ENCODE results near the gene KIAA0513. TPM values are rescaled to one million over a fixed set of nuclear protein-coding genes. Genes with fewer than 3 reads are reported as not detected.

The KIAA0513 gene
- total RNA-seq, 2 experiments from 2014 or later = 7.1 TPM

DNA sequence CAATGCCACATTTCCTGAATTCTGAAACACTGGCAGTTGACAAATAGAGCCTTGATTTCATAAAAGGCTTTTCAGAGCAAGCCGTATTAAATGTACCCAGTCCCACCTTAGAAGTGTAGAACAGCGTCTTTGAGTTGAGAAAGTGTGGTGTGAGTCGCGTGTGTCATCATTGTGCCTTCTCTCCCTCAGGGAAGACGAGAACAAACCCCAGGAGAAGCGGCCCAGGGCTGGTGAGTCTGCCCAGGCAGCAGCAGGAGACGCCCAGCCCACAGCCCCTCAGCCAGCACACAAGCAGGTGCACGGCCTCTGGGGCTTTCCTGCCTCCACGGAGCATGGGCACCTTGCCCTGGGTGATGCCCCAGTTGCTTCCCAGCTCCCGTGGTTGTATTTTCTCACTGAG lies 50.6 kb downstream of the KIAA0513 start:
- ChIA-PET CTCF (interaction anchor here (1.0 kb wide), 1 partner anchor 9 kb away, joined by 3 read pairs; no protein-coding TSS in a partner anchor), POLR2A (no interaction called here)

DNA sequence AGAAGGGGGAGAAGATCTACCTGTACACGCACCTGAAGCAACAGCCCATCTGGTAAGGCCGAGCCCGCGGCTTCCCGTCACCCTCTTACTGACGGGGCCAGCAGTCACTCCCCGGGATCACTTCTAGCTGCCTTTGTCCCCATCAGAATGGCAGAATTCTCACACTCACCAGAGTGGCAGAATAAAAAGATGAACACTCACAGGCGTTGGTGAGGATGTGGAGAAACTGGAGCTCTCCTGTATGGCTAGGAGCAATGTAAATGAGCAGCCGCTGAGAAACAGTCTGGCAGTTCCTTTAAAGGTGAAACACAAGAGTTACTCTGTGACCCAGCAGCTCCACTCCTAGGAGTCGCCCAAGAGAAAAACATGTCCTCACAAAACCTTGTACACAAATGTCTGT lies 51.4 kb downstream of the KIAA0513 start:
- ChIA-PET POLR2A (no interaction called here), CTCF (interaction anchor here (1.0 kb wide), 1 partner anchor 8 kb away, joined by 3 read pairs; no protein-coding TSS in a partner anchor)

DNA sequence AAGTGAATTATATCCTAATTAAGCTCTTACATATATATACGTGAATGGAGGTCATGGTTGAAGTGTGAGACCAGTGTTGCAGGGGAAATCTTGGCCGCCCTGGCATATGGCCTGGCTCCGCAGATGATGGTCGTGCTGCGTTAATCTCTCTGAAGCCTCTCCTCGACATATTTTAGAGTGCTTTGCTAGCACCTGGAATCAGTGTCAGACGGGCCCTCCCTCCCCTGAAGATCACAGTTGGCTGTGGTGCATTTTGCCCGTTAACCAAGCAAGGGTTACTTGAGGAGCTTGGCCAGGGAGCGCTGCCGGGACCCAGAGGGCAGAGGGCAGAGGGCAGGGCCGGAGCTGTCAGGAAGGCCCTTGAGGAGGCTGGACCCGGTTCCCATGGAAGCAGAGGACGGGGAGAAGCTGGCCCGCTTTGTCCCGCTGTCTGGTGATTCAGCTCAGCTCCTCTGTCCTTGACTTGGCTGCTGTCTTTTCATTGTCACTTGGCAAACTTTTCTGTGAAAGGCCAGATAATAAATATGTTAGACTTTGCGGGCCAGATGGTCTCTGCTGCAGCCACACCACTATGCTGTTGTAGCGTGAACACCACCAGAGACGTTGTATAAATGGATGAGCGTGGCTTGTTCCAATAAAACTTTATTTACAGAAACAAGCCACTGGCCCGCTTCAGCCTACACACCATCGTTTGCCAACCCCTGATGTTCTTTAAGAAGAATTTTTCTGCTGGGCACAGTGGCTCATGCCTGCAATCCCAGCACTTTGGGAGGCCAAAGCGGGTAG lies 52.4 kb downstream of the KIAA0513 start:
- ChIA-PET POLR2A (no interaction called here), CTCF (interaction anchor here (0.6 to 0.8 kb wide), 2 partner anchors 19 to 192 kb away, joined by 3 to 5 read pairs; no protein-coding TSS in a partner anchor)

DNA sequence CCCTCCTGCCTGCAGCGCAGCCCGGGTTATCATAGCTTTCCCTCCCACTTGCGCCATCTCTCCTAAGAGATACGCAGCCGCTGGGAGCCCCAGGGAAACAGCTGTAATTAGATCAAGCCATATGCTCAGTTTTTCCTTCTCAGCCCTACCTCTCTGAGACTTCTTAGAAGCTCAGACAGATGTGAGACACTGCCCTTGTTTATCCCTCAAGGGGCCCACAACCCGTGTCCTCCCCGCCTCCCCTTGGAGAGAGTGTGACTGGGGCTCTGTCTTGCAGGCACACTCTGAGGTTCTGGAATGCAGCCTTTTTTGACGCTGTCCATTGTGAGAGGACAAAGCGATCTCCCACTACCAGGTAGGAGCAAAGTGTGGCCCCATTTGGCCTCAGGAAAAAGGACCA lies 53.4 kb downstream of the KIAA0513 start:
- ChIA-PET POLR2A (no interaction called here), CTCF (interaction anchor here (0.5 to 0.8 kb wide), 2 partner anchors 52 to 164 kb away, joined by 3 to 5 read pairs; no protein-coding TSS in a partner anchor)

DNA sequence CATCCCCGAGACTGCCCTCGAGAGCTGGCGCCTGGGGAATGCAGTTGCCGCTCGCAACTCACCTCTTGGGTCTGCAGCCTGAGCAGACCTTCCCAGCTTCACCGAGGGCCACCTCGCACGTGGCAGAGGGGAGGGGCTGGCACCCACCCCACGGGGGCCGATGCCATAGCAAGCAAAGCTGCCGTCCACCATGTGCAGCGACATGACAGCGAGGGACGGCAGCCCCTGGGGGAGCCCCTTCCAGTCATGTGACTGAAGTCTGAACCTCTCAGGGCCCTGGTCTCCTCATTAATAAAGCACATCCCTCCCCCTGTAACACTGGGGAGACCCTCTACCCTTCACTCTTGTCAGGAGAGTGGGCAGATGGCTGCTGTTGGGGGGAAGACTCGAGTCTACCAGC lies 54.2 kb downstream of the KIAA0513 start:
- CTCF ChIA-PET = interaction anchor here (0.5 kb wide), 1 partner anchor 51 kb away, joined by 5 read pairs; no protein-coding TSS in a partner anchor

DNA sequence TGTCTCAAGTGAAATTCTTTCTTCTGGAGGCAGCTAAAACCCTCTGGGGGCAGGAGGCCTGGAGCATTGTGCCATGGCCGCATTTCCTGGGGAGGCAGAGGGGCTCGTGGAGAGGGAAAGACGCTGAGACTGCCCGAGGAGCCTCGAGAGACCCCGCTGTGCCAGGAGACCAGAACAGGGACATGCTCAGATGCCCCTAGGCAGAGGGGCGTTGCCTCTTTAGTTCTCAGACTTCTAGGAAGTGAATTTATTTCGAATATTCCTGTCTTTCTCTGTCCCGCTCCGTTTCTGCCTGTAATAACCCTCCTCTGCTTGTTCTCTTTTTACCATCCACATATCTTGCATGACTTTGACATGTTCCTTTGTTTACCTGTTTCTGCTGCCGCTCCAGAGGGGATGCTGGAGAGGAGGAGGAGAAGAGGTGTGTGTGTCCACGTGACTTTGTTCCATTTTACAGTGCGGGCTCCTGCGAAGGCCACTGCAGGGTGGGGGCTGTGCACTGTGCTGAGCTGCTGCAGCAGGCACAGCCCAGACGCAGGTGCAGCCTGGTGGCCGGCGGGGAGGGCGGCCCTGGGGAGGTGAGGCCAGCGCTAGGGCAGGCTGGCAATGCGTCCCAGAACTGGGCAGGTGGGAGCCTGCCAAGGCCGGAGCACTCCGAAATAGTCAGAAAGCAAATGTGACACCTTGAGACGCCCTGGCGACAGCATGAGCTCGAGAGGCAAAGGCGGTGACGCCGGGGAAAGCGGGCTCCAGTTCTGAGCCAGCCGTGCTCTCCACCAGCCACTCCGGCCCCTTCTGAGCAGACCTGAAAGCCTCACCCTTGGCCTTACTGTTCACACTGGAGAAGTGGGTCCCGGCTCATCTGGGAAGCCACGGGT lies 54.8 kb downstream of the KIAA0513 start:
- ChIA-PET CTCF (no interaction called here), POLR2A (no interaction called here)

More for the DNA sequence above, 54.2 kb downstream of the KIAA0513 start:
- POLR2A ChIA-PET = no interaction called here

DNA sequence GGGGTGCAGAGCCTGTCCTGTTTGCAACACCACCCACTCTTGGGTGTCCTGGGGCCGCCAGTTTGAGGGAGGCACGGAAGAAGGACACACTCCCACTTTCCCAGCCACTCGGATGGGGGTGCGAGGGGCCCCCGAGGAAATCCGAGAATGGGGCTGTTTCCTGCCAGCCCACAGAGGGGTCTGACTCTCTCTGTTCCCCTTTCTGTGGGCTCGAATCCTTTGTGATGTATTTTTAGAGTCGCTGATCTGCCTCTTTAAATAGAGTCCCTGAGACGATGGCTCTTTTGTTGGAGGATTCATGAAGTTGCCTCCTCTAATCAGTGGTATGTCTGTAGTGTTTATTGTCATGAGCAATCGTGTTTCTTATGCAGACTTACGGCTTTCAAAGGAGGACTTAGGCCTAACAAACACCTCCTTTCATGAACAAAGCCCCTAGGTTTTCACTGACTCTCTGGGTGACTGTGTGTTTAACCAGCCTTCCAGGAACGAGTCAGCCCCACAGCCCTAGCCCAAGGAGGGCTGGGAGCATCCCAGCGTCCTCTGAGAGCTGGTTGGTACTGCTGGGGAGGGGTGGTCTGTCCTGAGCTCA lies 55.5 kb downstream of the KIAA0513 start:
- POLR2A ChIA-PET = no interaction called here
- CTCF ChIA-PET = no interaction called here

DNA sequence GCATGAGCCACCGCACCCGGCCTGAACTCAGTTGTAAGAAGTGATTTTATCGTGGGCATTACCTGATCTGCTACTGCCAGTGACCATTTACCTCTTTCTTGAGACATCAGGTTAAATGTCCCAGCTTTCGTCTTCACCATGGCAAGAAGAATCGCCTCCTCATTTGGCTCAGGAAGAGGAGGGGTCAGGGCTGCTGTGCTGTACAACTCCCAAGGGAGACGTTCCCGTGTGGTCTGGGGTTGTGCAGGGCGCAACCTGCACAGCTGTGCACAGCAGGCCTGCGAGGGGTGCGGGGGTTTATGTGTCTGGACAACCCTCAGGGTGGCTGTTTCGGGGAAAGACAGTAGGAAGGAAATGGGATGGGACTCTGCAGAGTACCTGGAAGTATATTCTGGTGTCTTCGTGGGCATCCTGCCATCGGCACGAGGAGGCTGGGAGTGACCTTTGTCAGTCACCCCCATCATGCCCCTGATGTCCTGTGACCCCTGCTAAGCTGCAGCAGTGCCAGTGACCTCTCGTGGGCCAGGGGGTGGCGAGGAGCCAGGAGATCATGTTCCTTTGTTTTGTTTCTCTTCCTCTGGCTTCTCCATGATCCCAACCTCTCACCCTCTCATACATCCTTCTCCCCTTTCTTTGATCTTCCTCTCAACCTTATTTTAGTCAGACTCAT lies 57.4 kb downstream of the KIAA0513 start:
- ChIA-PET POLR2A (no interaction called here), CTCF (interaction anchor here (1.1 to 2.4 kb wide), 3 partner anchors 27 to 74 kb away, joined by 3 to 10 read pairs (median 3); partner anchors contain the start of gene ZDHHC7)

DNA sequence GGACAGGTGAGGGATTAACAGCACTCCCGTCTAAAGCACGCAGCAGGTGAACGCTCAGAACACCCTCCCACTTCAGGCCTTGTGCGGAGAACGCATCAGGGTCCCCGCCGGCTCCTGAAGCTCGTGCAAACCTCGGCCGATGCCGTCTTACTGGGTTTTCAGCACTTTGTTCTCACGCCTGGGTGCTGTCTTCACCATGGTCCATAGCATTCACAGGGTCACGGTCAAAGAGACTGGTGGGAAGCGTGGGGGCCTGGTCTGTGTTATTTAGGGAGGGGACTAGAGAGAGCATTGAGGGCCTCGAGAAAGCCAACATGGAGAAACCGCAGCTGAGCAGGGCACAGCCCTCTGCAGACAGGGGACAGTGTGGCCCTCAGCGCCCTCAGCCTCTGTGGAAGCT lies 58.1 kb downstream of the KIAA0513 start:
- ChIA-PET POLR2A (no interaction called here), CTCF (interaction anchor here (1.1 to 2.4 kb wide), 6 partner anchors 10 to 74 kb away, joined by 3 to 10 read pairs (median 4); partner anchors contain the start of genes KIAA0513 and ZDHHC7)

DNA sequence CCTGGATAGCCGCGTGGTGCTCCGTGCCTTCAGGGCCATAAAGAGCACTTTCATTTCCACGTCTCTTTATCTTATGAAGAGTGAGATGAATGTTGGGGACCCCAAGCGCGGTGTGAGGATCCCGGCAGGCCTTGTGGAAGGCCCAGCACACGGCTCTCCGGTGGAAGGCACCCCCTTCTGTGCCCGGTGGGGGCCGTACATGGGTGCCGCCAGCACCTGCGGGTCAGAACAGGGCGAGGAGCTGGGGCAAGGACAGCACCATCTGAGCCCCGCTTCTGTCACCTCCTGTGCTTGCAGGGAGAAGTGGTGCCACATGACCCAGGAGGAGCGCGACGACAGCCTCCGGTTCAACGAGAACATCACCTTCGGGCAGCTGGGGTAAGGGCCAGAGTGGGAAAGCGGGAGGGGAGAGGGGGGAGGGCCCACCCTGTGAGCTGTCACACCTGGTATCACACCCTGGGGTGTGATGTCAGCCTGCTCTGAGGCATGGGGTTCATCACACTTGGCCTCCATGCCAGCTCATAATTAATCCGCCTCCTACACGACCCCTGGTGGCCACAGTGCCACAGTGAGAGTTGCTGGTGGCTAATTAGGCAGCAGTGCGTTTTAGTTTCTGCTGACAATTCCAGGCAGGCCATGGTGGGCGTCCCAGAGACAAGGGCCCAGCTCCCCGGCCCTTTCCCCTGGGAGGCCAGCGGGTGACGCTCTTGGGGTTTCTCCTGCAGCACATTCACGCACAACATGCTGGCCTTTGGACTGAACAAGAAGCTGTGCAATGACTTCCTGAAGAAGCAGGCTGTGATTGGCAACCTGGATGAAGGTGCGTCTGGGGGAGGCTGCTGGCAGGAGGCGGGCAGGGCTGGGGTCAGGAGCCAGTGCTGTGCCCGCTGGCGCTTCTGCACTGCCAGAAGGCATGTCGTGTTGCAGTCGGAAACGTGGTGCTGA lies 59.0 kb downstream of the KIAA0513 start:
- ChIA-PET POLR2A (interaction anchor here (1.0 kb wide), 1 partner anchor 58 kb away, joined by 8 read pairs; no protein-coding TSS in a partner anchor), CTCF (interaction anchor here (0.8 to 2.4 kb wide), 19 partner anchors 8 to 114 kb away, joined by 3 to 17 read pairs (median 4); partner anchors contain the start of genes KIAA0513 and ZDHHC7)

DNA sequence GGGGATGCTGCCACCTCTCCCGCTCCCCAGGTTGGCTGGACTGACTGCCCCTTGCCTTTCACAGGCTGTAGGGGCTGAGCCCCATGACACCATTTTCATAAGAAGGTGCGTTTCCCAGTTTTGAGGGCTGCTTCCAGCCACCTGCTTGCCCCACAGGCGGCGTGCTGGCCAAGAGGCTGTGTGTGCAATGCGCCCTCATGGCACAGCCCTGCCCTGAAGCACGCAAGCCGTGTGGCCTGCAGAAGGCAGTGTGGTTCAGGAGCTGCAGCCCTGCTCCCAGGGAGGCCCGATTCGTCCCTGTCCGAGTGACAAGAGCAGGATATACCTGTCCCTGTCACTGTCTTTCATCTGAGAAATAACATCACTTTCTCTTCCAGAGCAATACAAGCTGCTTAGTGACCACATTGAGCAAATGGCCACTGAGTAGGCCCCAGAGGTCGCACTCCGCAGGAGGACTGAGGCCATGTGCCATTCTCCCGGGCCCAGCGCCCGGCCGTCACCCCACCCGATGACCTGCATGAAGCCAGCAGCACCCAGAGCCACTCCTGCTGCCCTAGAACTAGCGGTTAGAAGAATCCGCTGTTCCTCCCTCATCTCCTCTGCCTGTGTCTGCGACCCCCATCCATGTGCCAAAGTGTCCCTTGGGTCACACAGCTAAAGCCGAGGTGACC lies 60.4 kb downstream of the KIAA0513 start:
- ChIA-PET CTCF (interaction anchor here (1.1 to 2.0 kb wide), 3 partner anchors 19 to 116 kb away, joined by 3 to 8 read pairs (median 7); partner anchors contain the start of gene KIAA0513), POLR2A (interaction anchor here (0.7 kb wide), 1 partner anchor 1210 kb away, joined by 4 read pairs; no protein-coding TSS in a partner anchor)

DNA sequence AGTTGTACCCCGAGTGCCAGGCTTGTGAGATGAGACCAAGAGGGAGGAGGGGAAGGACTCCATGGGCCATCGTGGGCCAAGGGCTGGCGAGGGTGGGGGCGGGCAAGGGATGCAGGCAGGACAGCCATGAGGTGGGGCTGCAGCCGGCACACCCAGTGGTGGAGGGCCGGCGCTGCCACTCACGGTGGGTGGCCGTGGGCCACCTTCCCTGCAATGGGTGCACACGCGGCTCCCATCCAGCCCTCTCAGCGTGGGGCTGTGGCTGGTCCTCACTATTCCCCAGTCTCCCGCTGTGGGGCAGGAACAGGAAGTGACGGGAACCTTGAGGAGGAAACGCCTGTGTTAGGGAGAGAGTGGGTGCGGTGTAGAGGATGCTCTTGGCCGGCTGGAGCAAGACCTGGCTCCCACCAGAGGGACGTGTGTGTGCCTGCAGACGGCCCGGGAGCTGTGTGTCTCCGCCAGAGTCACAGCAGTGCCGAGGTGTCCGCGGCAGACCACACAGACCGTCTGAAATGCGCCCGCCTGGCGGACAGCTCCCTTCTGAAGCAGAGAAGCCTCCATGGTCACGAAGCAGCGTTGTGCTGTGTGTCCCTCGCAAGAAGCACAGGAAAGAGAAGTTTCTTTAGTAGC lies 61.1 kb downstream of the KIAA0513 start:
- POLR2A ChIA-PET = interaction anchor here (0.7 kb wide), 1 partner anchor 1211 kb away, joined by 4 read pairs; no protein-coding TSS in a partner anchor
- CTCF ChIA-PET = no interaction called here

DNA sequence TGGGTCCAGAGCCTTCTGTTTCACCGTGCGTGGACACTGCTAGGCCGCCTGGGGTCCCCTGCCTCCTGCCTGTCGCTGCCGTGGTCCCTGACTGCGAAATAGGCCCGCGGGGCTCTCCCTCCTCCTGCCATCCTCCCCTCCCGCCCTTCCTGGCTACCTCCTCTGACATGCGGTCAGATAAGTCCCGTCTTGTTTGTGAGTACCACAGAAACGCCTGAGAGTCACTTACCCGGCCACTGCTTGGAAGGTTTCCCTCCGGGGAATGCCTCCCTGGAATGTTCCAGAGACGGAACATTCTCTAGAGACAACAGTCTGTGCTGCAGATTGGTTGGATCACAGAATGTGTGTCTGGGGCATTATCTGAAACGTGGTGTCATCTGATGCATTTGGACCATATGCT lies 61.9 kb downstream of the KIAA0513 start:
- CTCF ChIA-PET = no interaction called here
- POLR2A ChIA-PET = no interaction called here

DNA sequence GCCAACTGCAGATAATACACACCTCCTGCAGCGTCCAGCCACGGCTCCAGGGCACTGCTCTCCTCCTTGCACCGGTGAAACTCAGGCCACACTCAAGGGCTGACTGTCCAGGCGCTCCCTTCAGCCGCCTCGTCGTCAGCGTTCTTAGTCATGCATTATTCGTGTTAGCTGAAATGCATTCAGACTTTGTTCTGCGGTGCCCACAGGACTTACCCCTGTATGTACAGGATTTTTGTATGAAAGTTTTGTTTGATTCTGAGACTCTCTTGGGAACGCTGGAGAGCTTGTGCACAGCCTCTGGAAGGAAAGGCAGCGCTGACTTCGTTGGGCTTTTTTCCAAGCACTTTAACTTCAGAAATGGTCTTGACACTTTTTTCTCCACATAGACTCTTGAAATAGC lies 62.6 kb downstream of the KIAA0513 start:
- POLR2A ChIA-PET = no interaction called here
- CTCF ChIA-PET = interaction anchor here (1.0 to 1.4 kb wide), 2 partner anchors 14 to 19 kb away, joined by 3 to 4 read pairs; no protein-coding TSS in a partner anchor

DNA sequence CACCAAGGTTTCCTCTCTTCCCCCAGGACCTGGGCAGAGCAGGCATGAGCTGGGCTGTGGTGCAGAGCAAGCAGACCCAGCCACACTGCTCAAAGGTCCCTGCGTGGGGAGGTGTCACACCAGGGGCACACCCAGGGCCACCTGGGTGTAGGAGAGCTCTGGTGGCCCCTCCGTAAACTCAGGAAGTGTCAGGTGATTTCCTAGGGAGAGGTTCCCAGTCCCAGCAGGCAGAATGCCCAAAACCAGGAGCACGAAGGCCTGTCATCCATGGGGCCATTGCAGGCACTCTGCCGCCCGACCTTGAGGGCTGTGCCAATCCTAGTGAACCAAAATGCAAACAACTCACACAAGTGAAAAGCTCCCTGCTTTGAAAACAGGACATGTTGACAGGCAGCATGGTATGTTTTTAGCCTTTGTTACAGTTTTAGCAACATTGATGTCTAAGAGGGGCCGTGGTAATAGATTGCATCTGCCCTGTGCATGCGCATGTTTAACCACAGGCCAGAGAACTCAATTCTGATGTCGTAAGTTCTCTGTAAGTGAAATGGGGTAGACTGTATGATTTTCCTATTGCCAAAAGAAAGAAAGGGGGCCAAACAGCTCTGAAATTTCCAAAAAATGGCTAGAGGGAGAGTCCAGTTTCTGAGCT lies 63.4 kb downstream of the KIAA0513 start:
- POLR2A ChIA-PET = no interaction called here

DNA sequence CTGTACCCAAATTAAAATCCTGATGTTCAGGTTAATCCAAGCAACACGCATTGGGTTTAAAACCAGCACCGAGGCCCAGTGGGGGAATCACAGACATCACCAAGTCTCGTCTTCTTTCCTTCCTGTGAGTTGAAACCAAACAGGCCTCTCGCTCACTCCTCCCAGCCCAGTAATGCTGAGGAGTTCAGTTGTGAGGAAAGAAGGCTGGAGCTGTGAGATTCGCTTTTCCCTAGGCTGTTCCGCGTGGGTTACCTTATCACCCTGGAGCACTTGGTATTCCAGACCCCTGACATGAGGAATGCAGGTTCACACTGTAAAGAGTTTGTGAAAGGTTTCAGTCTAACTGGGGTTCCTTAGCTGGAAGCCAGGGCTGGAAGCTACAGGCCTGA lies 63.9 kb downstream of the KIAA0513 start:
- POLR2A ChIA-PET = no interaction called here

More for the DNA sequence above, 63.4 kb downstream of the KIAA0513 start:
- CTCF ChIA-PET = interaction anchor here (0.7 to 1.5 kb wide), 4 partner anchors 14 to 595 kb away, joined by 3 to 5 read pairs (median 4); no protein-coding TSS in a partner anchor

More for the DNA sequence above, 63.9 kb downstream of the KIAA0513 start:
- CTCF ChIA-PET = interaction anchor here (0.7 to 1.5 kb wide), 3 partner anchors 13 to 595 kb away, joined by 3 to 5 read pairs (median 3); no protein-coding TSS in a partner anchor

Data from activated CD8-positive, alpha-beta memory T cell treated with anti-CD3 and anti-CD28 coated beads for 36 hours (primary cell).